H9 (cell line): Measurements from ENCODE around the gene GRAP2. TPM values are rescaled to one million over a fixed set of nuclear protein-coding genes. Genes with fewer than 3 reads are reported as not detected.

Experiments used
- DNase-seq: peaks from one replicate; pipeline ENCODE4 v3.0.0-alpha.2; 2017
- H2AFZ ChIP-seq: one replicate; pipeline ENCODE4 v1.6.1; 2013; ENCODE audit warnings: mild to moderate bottlenecking, low read length, control low read depth, moderate library complexity
- H2AK5ac ChIP-seq: 2 replicates; pipeline ENCODE4 v1.6.1; 2013; ENCODE audit warnings: low read length, control low read depth, mixed read lengths; ENCODE audit not compliant: insufficient read length
- H2BK120ac ChIP-seq: one replicate; pipeline ENCODE4 v1.6.1; 2013; ENCODE audit warnings: low read depth, mild to moderate bottlenecking, low read length, control low read depth, inconsistent platforms; ENCODE audit not compliant: poor library complexity, severe bottlenecking
- H2BK12ac ChIP-seq: 2 replicates; pipeline ENCODE4 v1.6.1; 2013; ENCODE audit warnings: low read length, control low read depth, mixed read lengths, low read depth; ENCODE audit not compliant: insufficient read length
- H2BK15ac ChIP-seq: 2 replicates; pipeline ENCODE4 v1.6.1; 2013; ENCODE audit warnings: low read depth, low read length, control low read depth
- H2BK20ac ChIP-seq: one replicate; pipeline ENCODE4 v1.6.1; 2013; ENCODE audit warnings: low read depth, mild to moderate bottlenecking, low read length, control low read depth, inconsistent platforms; ENCODE audit not compliant: poor library complexity, severe bottlenecking
- H2BK5ac ChIP-seq: 2 replicates; pipeline ENCODE4 v1.6.1; 2013; ENCODE audit warnings: low read length, control low read depth, mixed read lengths; ENCODE audit not compliant: insufficient read length
- H3K14ac ChIP-seq: 2 replicates; pipeline ENCODE4 v1.6.1; 2013; ENCODE audit warnings: low read length, control low read depth; ENCODE audit not compliant: insufficient read depth
- H3K18ac ChIP-seq: 2 replicates; pipeline ENCODE4 v1.6.1; 2013; ENCODE audit warnings: low read depth, mild to moderate bottlenecking, mixed read lengths, low read length, control low read depth; ENCODE audit not compliant: insufficient read length
- H3K23ac ChIP-seq: 2 replicates; pipeline ENCODE4 v1.6.1; 2013; ENCODE audit warnings: low read length, control low read depth, mixed read lengths, low read depth; ENCODE audit not compliant: insufficient read length
- H3K23me2 ChIP-seq: 2 replicates; pipeline ENCODE4 v1.6.1; 2013; ENCODE audit warnings: low read depth, mild to moderate bottlenecking, mixed read lengths, low read length, control low read depth; ENCODE audit not compliant: insufficient read length, poor library complexity, severe bottlenecking
- H3K27ac ChIP-seq: 2 replicates; pipeline ENCODE4 v1.5.1; 2013; ENCODE audit warnings: low read length, control low read depth, mixed read lengths, low read depth; ENCODE audit not compliant: insufficient read length
- H3K27me3 ChIP-seq: 2 replicates; pipeline ENCODE4 v1.6.1; 2013; ENCODE audit warnings: low read length, control low read depth, inconsistent platforms; ENCODE audit not compliant: insufficient read depth
- H3K4ac ChIP-seq: 2 replicates; pipeline ENCODE4 v1.6.1; 2013; ENCODE audit warnings: low read depth, mild to moderate bottlenecking, control low read depth, inconsistent platforms, low read length, moderate library complexity
- H3K4me1 ChIP-seq: 2 replicates; pipeline ENCODE4 v1.6.1; 2013; ENCODE audit warnings: low read length, control low read depth, inconsistent platforms; ENCODE audit not compliant: insufficient read depth
- H3K4me2 ChIP-seq: 2 replicates; pipeline ENCODE4 v1.6.1; 2013; ENCODE audit warnings: low read length, control low read depth, mixed read lengths; ENCODE audit not compliant: insufficient read length, insufficient read depth
- H3K56ac ChIP-seq: 2 replicates; pipeline ENCODE4 v1.6.1; 2013; ENCODE audit warnings: low read depth, mild to moderate bottlenecking, mixed read lengths, low read length, control low read depth; ENCODE audit not compliant: insufficient read length
- H3K79me1 ChIP-seq: 2 replicates; pipeline ENCODE4 v1.6.1; 2013; ENCODE audit warnings: low read depth, mild to moderate bottlenecking, moderate library complexity, low read length, control low read depth, inconsistent platforms; ENCODE audit not compliant: insufficient read depth, poor library complexity, severe bottlenecking
- H3K79me2 ChIP-seq: 2 replicates; pipeline ENCODE4 v1.6.1; 2013; ENCODE audit warnings: low read length, control low read depth, inconsistent platforms; ENCODE audit not compliant: insufficient read depth
- H3K9ac ChIP-seq: 2 replicates; pipeline ENCODE4 v1.6.1; 2013; ENCODE audit warnings: low read length, control low read depth, mixed read lengths; ENCODE audit not compliant: insufficient read length; ENCODE audit errors: extremely low read depth
- H3K9me3 ChIP-seq: one replicate; pipeline ENCODE4 v1.6.1; 2013; ENCODE audit warnings: low read depth, low read length, inconsistent platforms; ENCODE audit not compliant: control insufficient read depth
- H3T11ph ChIP-seq: one replicate; pipeline ENCODE4 v1.6.1; 2013; ENCODE audit warnings: mild to moderate bottlenecking, low read length, control low read depth, inconsistent platforms
- H4K20me1 ChIP-seq: one replicate; pipeline ENCODE4 v1.6.1; 2013; ENCODE audit not compliant: control insufficient read depth, insufficient read length, insufficient read depth
- H4K5ac ChIP-seq: 2 replicates; pipeline ENCODE4 v1.6.1; 2013; ENCODE audit warnings: low read depth, mild to moderate bottlenecking, mixed read lengths, low read length, control low read depth; ENCODE audit not compliant: insufficient read length
- H4K8ac ChIP-seq: replicated peaks from 2 replicates; pipeline ENCODE4 v1.6.1; 2013; ENCODE audit warnings: low read length, control low read depth, mixed read lengths, low read depth; ENCODE audit not compliant: insufficient read length
- H4K91ac ChIP-seq: 2 replicates; pipeline ENCODE4 v1.6.1; 2013; ENCODE audit warnings: low read depth, mild to moderate bottlenecking, moderate library complexity, mixed read lengths, low read length, control low read depth; ENCODE audit not compliant: insufficient read length
- H3K27ac Mint-ChIP-seq, 3 experiments: 2 replicates in 2 of 3; 3 replicates in 1 of 3; pipeline ENCODE4 v1.8.0; 2020 to 2021; ENCODE audit warnings: mixed read lengths in 3 of 3, mild to moderate bottlenecking in 1 of 3, moderate library complexity in 1 of 3
- H3K27me3 Mint-ChIP-seq: 2 replicates; pipeline ENCODE4 v1.8.0; 2021; ENCODE audit warnings: low read depth, mild to moderate bottlenecking, moderate library complexity, mixed read lengths
- H3K36me3 Mint-ChIP-seq, 3 experiments: 2 replicates in 2 of 3; 3 replicates in 1 of 3; pipeline ENCODE4 v1.8.0; 2020 to 2021; ENCODE audit warnings: low read depth in 3 of 3, mixed read lengths in 3 of 3; ENCODE audit not compliant: insufficient read depth in 1 of 3
- H3K4me1 Mint-ChIP-seq, 2 experiments: 2 replicates each; pipeline ENCODE4 v1.8.0; 2020; ENCODE audit warnings: mixed read lengths in 2 of 2
- H3K4me3 Mint-ChIP-seq, 2 experiments: 2 replicates in 1 of 2; 3 replicates in 1 of 2; pipeline ENCODE4 v1.8.0; 2020 to 2021; ENCODE audit warnings: mild to moderate bottlenecking in 2 of 2, mixed read lengths in 2 of 2, moderate library complexity in 1 of 2
- H3K9me3 Mint-ChIP-seq, 2 experiments: 2 replicates in 1 of 2; 3 replicates in 1 of 2; pipeline ENCODE4 v1.8.0; 2020; ENCODE audit warnings: mild to moderate bottlenecking in 2 of 2, mixed read lengths in 2 of 2, moderate library complexity in 1 of 2
- WGBS: extraction: QIAGEN DNeasy Blood & Tissue Kit; methylation state at CpG from one replicate; pipeline ENCODE4 v1.1.7; 2013; ENCODE audit warnings: missing lambda C conversion rate, low lambda C conversion rate, mixed read lengths; ENCODE audit not compliant: insufficient read length; ENCODE audit errors: extremely low coverage; 5-methylcytosine and 5-hydroxymethylcytosine counted together
- total RNA-seq: library from RNA; stranded (reverse); gene quantifications from 2 replicates; pipeline ENCODE4 v1.2.1, GENCODE V29; 2021
- TF ChIP-seq, protein P1 (sequence below): fragments of 200-600 bp; sonication (generic); conservative IDR thresholded peaks from 3 replicates; pipeline ENCODE4 v1.8.0; 2021; ENCODE audit warnings: antibody characterized with exemption, mild to moderate bottlenecking

Gene GRAP2
- total RNA-seq, 1 experiment from 2014 or later, result not detected

DNA sequence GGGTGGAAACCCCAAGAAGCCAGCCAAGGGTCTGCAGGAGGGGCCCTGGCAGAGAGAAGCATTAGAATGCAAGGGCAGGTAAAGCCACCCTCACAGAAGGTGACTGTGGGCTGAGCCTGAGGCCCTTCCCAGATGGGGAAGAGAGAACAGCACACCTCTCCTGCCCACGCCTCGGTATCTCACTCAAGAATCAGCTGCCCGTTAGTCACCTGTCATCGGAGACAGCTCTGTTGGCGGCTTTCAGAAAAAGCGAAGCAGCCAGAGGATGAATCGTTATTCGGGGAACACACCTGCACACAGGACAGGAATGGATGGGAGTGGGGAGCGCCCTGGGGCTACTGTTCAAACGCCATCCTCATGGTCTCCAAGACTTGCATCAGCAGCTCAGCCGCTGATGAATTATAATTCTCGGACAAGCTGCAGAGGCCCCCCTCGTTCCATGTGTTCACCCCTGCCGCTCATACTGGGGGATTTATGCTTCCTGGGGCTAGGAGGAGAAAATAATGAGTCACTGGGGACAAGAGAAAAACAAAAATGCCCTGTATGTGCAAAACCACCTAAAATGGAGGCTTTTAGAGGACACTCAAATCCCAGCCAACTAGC lies 37.7 kb downstream of the GRAP2 start:
- no peak overlapping the region for H2BK20ac ChIP-seq
- H3K4me1 Mint-ChIP-seq, result peaks cover 49 to 67% of the 10 kb centered on the region in 2 experiments
- H2BK120ac ChIP-seq, result no peak overlapping the region
- no peak overlapping the region; the same call in 1 of the 2 replicates for H3K14ac ChIP-seq
- H3K18ac ChIP-seq, result no peak overlapping the region
- no peak overlapping the region for H3K56ac ChIP-seq
- no peaks in the 10 kb centered on the region for H4K20me1 ChIP-seq
- no peak overlapping the region for H2BK12ac ChIP-seq
- H3K9ac ChIP-seq, result no peak overlapping the region
- H3T11ph ChIP-seq, result no peak overlapping the region
- no peak for DNase-seq
- no peak overlapping the region for H3K27ac ChIP-seq
- no peaks in the 10 kb centered on the region for H3K79me2 ChIP-seq
- H3K4ac ChIP-seq, result no peak overlapping the region
- no peaks in the 10 kb centered on the region for H3K27me3 ChIP-seq
- H3K9me3 Mint-ChIP-seq, result no peaks in the 10 kb centered on the region
- no peak overlapping the region for H2AK5ac ChIP-seq
- H3K4me1 ChIP-seq, result peaks cover 3% of the 10 kb centered on the region; the same call in 1 of the 2 replicates
- H3K9me3 ChIP-seq, result no peaks in the 10 kb centered on the region
- no peak overlapping the region; a peak in 1 of 7 replicates for H3K27ac Mint-ChIP-seq
- no peak overlapping the region for H4K5ac ChIP-seq
- H3K27me3 Mint-ChIP-seq, result no peaks in the 10 kb centered on the region
- TF ChIP-seq, protein P1, sequence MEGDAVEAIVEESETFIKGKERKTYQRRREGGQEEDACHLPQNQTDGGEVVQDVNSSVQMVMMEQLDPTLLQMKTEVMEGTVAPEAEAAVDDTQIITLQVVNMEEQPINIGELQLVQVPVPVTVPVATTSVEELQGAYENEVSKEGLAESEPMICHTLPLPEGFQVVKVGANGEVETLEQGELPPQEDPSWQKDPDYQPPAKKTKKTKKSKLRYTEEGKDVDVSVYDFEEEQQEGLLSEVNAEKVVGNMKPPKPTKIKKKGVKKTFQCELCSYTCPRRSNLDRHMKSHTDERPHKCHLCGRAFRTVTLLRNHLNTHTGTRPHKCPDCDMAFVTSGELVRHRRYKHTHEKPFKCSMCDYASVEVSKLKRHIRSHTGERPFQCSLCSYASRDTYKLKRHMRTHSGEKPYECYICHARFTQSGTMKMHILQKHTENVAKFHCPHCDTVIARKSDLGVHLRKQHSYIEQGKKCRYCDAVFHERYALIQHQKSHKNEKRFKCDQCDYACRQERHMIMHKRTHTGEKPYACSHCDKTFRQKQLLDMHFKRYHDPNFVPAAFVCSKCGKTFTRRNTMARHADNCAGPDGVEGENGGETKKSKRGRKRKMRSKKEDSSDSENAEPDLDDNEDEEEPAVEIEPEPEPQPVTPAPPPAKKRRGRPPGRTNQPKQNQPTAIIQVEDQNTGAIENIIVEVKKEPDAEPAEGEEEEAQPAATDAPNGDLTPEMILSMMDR, result no peak
- H3K79me1 ChIP-seq, result no peaks in the 10 kb centered on the region
- no peak overlapping the region for H2BK5ac ChIP-seq
- no peak overlapping the region for H3K4me2 ChIP-seq
- H3K23me2 ChIP-seq, result no peaks in the 10 kb centered on the region
- no peak overlapping the region for H2BK15ac ChIP-seq
- no peak overlapping the region for H4K8ac ChIP-seq
- H2AFZ ChIP-seq, result no peak overlapping the region
- no peaks in the 10 kb centered on the region for H3K36me3 Mint-ChIP-seq
- no peak overlapping the region for H4K91ac ChIP-seq
- no peak overlapping the region for H3K4me3 Mint-ChIP-seq
- no peak overlapping the region for H3K23ac ChIP-seq
- WGBS, result no CpG with 5 or more reads among the region's 14 CpGs
